Panc1 (cell line): ENCODE measurements around the gene C2. TPM values are rescaled to one million over a fixed set of nuclear protein-coding genes. Genes with fewer than 3 reads are reported as not detected.

Experiments
- ATAC-seq: fragments of 200-7000 bp; cut with Tn5 transposase; 2 replicates; pipeline ENCODE4 v1.9.1; 2020; ENCODE audit warnings: mild to moderate bottlenecking, moderate library complexity
- BruUV-seq: library from RNA; stranded (reverse); fragments of 400-500 nt; replicated peaks from 2 replicates; lab custom pipeline; 2021; lab: Mats Ljungman, UMichigan
- CTCF ChIA-PET: fragments of 300-600 bp; sonication (Branson Sonifier 250); formaldehyde crosslinking; loops from one replicate; lab custom pipeline; 2022; ENCODE audit warnings: antibody characterized with exemption; lab: Charles Lee
- POLR2A ChIA-PET: fragments of 300-600 bp; sonication (Branson Sonifier 250); formaldehyde crosslinking; loops from one replicate; lab custom pipeline; 2022; ENCODE audit warnings: antibody characterized with exemption; lab: Charles Lee
- DNase-seq: peaks from one replicate; pipeline ENCODE4 v3.0.0-alpha.2; 2010; ENCODE audit warnings: low read depth, low spot score
- H3K27ac ChIP-seq: 2 replicates; pipeline ENCODE4 v1.5.1; 2011; ENCODE audit warnings: mild to moderate bottlenecking, low read length, inconsistent platforms
- H3K27me3 ChIP-seq: fragments of 200-500 bp; sonication (Bioruptor generic); 2 replicates; pipeline ENCODE4 v1.6.0; 2014; ENCODE audit warnings: low read length, inconsistent platforms; ENCODE audit not compliant: control insufficient read depth, insufficient read depth
- H3K36me3 ChIP-seq: fragments of 200-500 bp; sonication (Bioruptor generic); 2 replicates; pipeline ENCODE4 v1.5.1; 2014; ENCODE audit warnings: inconsistent platforms, mild to moderate bottlenecking, low read length, moderate library complexity; ENCODE audit not compliant: control insufficient read depth, insufficient read depth
- H3K4me1 ChIP-seq: 2 replicates; pipeline ENCODE4 v1.5.1; 2011; ENCODE audit warnings: inconsistent platforms, mild to moderate bottlenecking, low read length, moderate library complexity; ENCODE audit not compliant: control insufficient read depth, insufficient read depth
- H3K4me3 ChIP-seq, 2 experiments: 2 replicates each; pipeline ENCODE4 v1.5.1; 2011 to 2012; ENCODE audit warnings: low read depth in 2 of 2, low read length in 2 of 2, mild to moderate bottlenecking in 2 of 2, inconsistent platforms in 1 of 2, moderate library complexity in 1 of 2
- H3K9me3 ChIP-seq: fragments of 200-500 bp; sonication (Bioruptor generic); 2 replicates; pipeline ENCODE4 v1.5.1; 2014; ENCODE audit warnings: low read depth, mild to moderate bottlenecking, inconsistent platforms, low read length, moderate library complexity; ENCODE audit not compliant: control insufficient read depth, insufficient read depth
- POLR2AphosphoS5 ChIP-seq: IDR thresholded peaks from 2 replicates; pipeline ENCODE4 v1.6.1; 2012; ENCODE audit warnings: mild to moderate bottlenecking, low read depth, low read length, moderate library complexity
- SIN3A ChIP-seq: IDR thresholded peaks from 2 replicates; pipeline ENCODE4 v1.6.1; 2012; ENCODE audit warnings: low read depth, mild to moderate bottlenecking, low read length, moderate library complexity, borderline replicate concordance; ENCODE audit not compliant: insufficient read depth
- TCF7L2 ChIP-seq: IDR thresholded peaks from 2 replicates; pipeline ENCODE4 v1.6.1; 2011; ENCODE audit warnings: mild to moderate bottlenecking, low read depth, low read length, inconsistent platforms
- in situ Hi-C: cut with HindIII; loops from 2 replicates; pipeline ENCODE4 v1.10.0; 2016; ENCODE audit warnings: low sequenced_read_pairs, low pct_unique_long_range_greater_than_20kb
- intact Hi-C: fragments of 100-400 bp; cut with micrococcal nuclease; formaldehyde crosslinking; loops from one replicate; pipeline ENCODE4 v1.10.0; 2022; ENCODE audit not compliant: unreplicated experiment
- total RNA-seq: library from RNA; stranded (reverse); gene quantifications from one replicate; pipeline ENCODE4 v1.2.1, GENCODE V29; 2021; ENCODE audit not compliant: unreplicated experiment
- TF ChIP-seq, protein P1 (sequence below), 2 experiments: IDR thresholded peaks; 2 replicates each; pipeline ENCODE4 v1.6.1; 2011 to 2012; ENCODE audit warnings: low read depth in 2 of 2, control low read depth in 1 of 2, low read length in 1 of 2, mild to moderate bottlenecking in 1 of 2, moderate library complexity in 1 of 2; ENCODE audit not compliant: insufficient read depth in 1 of 2
- TF ChIP-seq, protein P2 (sequence below): fragments of 450-650 bp; IDR thresholded peaks from 2 replicates; pipeline ENCODE4 v1.5.1; 2017; ENCODE audit warnings: mild to moderate bottlenecking

C2 gene
- total RNA-seq, 1 experiment from 2014 or later, result 1.0 TPM

DNA sequence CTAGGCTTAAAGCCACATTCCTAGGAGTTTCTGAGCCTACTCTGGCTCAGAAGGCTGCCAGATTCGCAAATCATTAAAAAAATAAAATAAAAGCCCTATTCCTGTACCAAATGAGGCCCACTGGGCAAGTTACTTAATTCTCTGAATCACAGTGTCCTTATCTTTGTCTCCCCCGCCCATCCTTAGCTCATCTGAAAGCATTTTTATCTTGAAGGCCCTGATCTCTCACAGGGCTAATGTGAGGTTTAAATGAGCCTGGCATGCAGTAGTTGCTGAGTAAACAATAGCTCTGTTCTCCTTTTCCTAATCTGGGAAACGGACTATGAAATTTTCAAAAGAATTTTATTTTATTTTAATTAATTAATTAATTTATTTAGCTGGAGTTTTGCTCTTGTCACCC lies 23.6 kb upstream of the C2 start:
- TF ChIP-seq, protein P1, sequence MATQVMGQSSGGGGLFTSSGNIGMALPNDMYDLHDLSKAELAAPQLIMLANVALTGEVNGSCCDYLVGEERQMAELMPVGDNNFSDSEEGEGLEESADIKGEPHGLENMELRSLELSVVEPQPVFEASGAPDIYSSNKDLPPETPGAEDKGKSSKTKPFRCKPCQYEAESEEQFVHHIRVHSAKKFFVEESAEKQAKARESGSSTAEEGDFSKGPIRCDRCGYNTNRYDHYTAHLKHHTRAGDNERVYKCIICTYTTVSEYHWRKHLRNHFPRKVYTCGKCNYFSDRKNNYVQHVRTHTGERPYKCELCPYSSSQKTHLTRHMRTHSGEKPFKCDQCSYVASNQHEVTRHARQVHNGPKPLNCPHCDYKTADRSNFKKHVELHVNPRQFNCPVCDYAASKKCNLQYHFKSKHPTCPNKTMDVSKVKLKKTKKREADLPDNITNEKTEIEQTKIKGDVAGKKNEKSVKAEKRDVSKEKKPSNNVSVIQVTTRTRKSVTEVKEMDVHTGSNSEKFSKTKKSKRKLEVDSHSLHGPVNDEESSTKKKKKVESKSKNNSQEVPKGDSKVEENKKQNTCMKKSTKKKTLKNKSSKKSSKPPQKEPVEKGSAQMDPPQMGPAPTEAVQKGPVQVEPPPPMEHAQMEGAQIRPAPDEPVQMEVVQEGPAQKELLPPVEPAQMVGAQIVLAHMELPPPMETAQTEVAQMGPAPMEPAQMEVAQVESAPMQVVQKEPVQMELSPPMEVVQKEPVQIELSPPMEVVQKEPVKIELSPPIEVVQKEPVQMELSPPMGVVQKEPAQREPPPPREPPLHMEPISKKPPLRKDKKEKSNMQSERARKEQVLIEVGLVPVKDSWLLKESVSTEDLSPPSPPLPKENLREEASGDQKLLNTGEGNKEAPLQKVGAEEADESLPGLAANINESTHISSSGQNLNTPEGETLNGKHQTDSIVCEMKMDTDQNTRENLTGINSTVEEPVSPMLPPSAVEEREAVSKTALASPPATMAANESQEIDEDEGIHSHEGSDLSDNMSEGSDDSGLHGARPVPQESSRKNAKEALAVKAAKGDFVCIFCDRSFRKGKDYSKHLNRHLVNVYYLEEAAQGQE (IDR thresholded peaks at IDR 0.05; ENCODE audit: insufficient read depth in 1 of 2, low read depth in 2 of 2, low read length in 1 of 2), result no peak
- TF ChIP-seq TCF7L2 (no peak), POLR2AphosphoS5 (no peak), SIN3A (no peak)
- TF ChIP-seq, protein P2, sequence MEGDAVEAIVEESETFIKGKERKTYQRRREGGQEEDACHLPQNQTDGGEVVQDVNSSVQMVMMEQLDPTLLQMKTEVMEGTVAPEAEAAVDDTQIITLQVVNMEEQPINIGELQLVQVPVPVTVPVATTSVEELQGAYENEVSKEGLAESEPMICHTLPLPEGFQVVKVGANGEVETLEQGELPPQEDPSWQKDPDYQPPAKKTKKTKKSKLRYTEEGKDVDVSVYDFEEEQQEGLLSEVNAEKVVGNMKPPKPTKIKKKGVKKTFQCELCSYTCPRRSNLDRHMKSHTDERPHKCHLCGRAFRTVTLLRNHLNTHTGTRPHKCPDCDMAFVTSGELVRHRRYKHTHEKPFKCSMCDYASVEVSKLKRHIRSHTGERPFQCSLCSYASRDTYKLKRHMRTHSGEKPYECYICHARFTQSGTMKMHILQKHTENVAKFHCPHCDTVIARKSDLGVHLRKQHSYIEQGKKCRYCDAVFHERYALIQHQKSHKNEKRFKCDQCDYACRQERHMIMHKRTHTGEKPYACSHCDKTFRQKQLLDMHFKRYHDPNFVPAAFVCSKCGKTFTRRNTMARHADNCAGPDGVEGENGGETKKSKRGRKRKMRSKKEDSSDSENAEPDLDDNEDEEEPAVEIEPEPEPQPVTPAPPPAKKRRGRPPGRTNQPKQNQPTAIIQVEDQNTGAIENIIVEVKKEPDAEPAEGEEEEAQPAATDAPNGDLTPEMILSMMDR, result no peak
- no peaks in the 10 kb centered on the region for H3K9me3 ChIP-seq
- DNase-seq, result no peak
- H3K4me1 ChIP-seq, result peaks cover 15% of the 10 kb centered on the region
- no peaks in the 10 kb centered on the region for H3K27me3 ChIP-seq
- intact Hi-C loops (no loop called here), in situ Hi-C loops (no loop called here)
- H3K27ac ChIP-seq, result no peak overlapping the region; the same call in 1 of the 2 replicates
- H3K4me3 ChIP-seq, result no peak overlapping the region
- BruUV-seq, result no TSS peak
- no peak for ATAC-seq
- no peaks in the 10 kb centered on the region for H3K36me3 ChIP-seq
- ChIA-PET CTCF (interaction anchor here (0.9 kb wide), 1 partner anchor 46 kb away, joined by 3 read pairs; no protein-coding TSS in a partner anchor), POLR2A (no interaction called here)

DNA sequence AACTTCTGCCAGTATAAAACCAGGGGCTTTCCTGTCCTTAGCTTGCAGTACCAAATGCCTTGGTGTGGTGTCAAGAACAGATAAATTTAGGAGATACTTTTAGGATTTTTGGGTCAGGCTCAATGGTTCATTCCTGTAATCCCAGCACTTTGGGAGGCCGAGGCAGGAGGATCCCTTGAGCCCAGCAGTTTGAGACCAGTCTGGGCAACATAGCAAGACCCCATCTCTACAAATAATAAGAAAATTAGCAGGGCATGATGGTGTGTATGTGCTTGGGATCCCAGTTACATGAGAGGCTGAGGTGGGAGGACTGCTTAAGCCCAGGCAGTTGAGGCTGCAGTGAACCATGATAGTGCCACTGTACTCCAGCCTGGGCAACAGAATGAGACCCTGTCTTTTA lies 22.5 kb upstream of the C2 start:
- in situ Hi-C loops (no loop called here), intact Hi-C loops (no loop called here)
- ATAC-seq, result no peak
- ChIA-PET POLR2A (no interaction called here), CTCF (no interaction called here)
- H3K9me3 ChIP-seq, result no peaks in the 10 kb centered on the region
- no peak overlapping the region for H3K4me3 ChIP-seq
- peaks cover 13% of the 10 kb centered on the region for H3K4me1 ChIP-seq
- H3K36me3 ChIP-seq, result no peaks in the 10 kb centered on the region
- H3K27ac ChIP-seq, result no peak overlapping the region
- no TSS peak for BruUV-seq
- no peaks in the 10 kb centered on the region for H3K27me3 ChIP-seq
- TF ChIP-seq SIN3A (no peak), TCF7L2 (no peak), POLR2AphosphoS5 (no peak)
- TF ChIP-seq, protein P2, result no peak
- TF ChIP-seq, protein P1 (IDR thresholded peaks at IDR 0.05; ENCODE audit: insufficient read depth in 1 of 2, low read depth in 2 of 2, low read length in 1 of 2), result no peak
- DNase-seq, result no peak
